K562 (cell line): ENCODE measurements around the gene NUP210. TPM values are rescaled to one million over a fixed set of nuclear protein-coding genes. Genes with fewer than 3 reads are reported as not detected.

Experiments
- CTCFL ChIP-seq: IDR thresholded peaks from 2 replicates; pipeline ENCODE4 v1.6.1; 2011; ENCODE audit warnings: borderline replicate concordance, low read depth, mild to moderate bottlenecking, moderate library complexity, low read length; ENCODE audit not compliant: insufficient read depth, poor library complexity, severe bottlenecking
- RCOR1 ChIP-seq, 2 experiments: IDR thresholded peaks; 2 replicates each; pipeline ENCODE4 v1.6.1; 2012; ENCODE audit warnings: low read depth in 2 of 2, low read length in 2 of 2, borderline replicate concordance in 1 of 2, improper control_type of control experiment in 1 of 2
- SMARCA4 ChIP-seq: fragments of 450-650 bp; IDR thresholded peaks from 2 replicates; pipeline ENCODE4 v1.6.1; 2016
- SUPT5H ChIP-seq: fragments of 450-650 bp; IDR thresholded peaks from 2 replicates; pipeline ENCODE4 v1.6.1; 2016
- YY1 ChIP-seq, 3 experiments: IDR thresholded peaks; 2 replicates each; pipeline ENCODE4 v1.6.1; 2011; ENCODE audit warnings: low read length in 2 of 3, mild to moderate bottlenecking in 2 of 3, moderate library complexity in 2 of 3, borderline replicate concordance in 1 of 3, control low read depth in 1 of 3, low read depth in 1 of 3; ENCODE audit not compliant: insufficient read depth in 3 of 3, insufficient replicate concordance in 2 of 3, control insufficient read depth in 1 of 3, insufficient read length in 1 of 3; ENCODE audit errors: extremely low read depth in 1 of 3
- ZC3H4 ChIP-seq: sonication (generic); formaldehyde crosslinking; IDR thresholded peaks from 2 replicates; pipeline ENCODE4 v1.9.0; 2021; ENCODE audit warnings: missing genetic modification reagents, borderline replicate concordance
- ZNF282 ChIP-seq: sonication (generic); formaldehyde crosslinking; IDR thresholded peaks from 2 replicates; pipeline ENCODE4 v1.8.1; 2023; ENCODE audit warnings: missing genetic modification reagents
- polyA plus RNA-seq, 8 experiments: library from polyadenylated mRNA; depleted of rRNA in 4 of 8; stranded (reverse) in 5 of 8; unstranded in 3 of 8; fragments of >200 nt; fragmentation: Nextera tagmentation in 2 of 8; fragmentation: Illumina TruSeq in 1 of 8; extraction: Ambion mirVana in 2 of 8; extraction: Trizol in 1 of 8; gene quantifications; 2 replicates each; pipeline versions ENCODE4 v1.2.1 to v1.2.3, GENCODE V29; 2011 to 2014; ENCODE audit warnings: inconsistent platforms in 1 of 8, missing spikeins in 1 of 8
- total RNA-seq, 7 experiments: library from RNA; depleted of rRNA in 6 of 7; stranded (reverse); fragments of >200 nt in 6 of 7; fragmentation: Illumina TruSeq in 2 of 7; extraction: Trizol in 2 of 7; gene quantifications; 2 replicates each; pipeline versions ENCODE4 v1.2.1 to v1.2.3, GENCODE V29; 2011 to 2021; ENCODE audit warnings: low replicate concordance in 1 of 7
- TF ChIP-seq, protein P1 (sequence below): sonication (generic); formaldehyde crosslinking; IDR thresholded peaks from 2 replicates; pipeline ENCODE4 v1.8.0; 2022; ENCODE audit warnings: missing genetic modification reagents, mild to moderate bottlenecking, moderate library complexity, borderline replicate concordance

The NUP210 gene
- total and polyA plus RNA-seq, 9 of the 15 experiments (the other 6 are each of a cell fraction or from before 2014, with no cell fraction given) = 1.2 to 138 (median 44.0) TPM

- TF ChIP-seq YY1 (IDR thresholded peaks at IDR 0.05; ENCODE audit: borderline replicate concordance in 1 of 3, control insufficient read depth in 1 of 3, extremely low read depth in 1 of 3, insufficient read depth in 3 of 3, insufficient read length in 1 of 3, insufficient replicate concordance in 2 of 3, low read depth in 1 of 3, low read length in 2 of 3) = peak in 1 of 3 experiments; percentile 29
- TF ChIP-seq CTCFL = peak; percentile 56
- TF ChIP-seq RCOR1 (IDR thresholded peaks at IDR 0.05; ENCODE audit: borderline replicate concordance in 1 of 2, low read depth in 2 of 2, low read length in 2 of 2) = peak in 1 of 2 experiments; percentile 76; a peak in 2 of 4 replicates
- TF ChIP-seq ZNF282 = 0 out of 2 replicates have a peak, but pooled peaks have one; percentile 57
- 0 out of 2 replicates have a peak, but pooled peaks have one; percentile 7 for TF ChIP-seq SUPT5H
- TF ChIP-seq SMARCA4 = 0 out of 2 replicates have a peak, but pooled peaks have one; percentile 25
- TF ChIP-seq ZC3H4 (CRISPR knock-in tag) = 0 out of 2 replicates have a peak, but pooled peaks have one; percentile 43
- TF ChIP-seq, protein P1, sequence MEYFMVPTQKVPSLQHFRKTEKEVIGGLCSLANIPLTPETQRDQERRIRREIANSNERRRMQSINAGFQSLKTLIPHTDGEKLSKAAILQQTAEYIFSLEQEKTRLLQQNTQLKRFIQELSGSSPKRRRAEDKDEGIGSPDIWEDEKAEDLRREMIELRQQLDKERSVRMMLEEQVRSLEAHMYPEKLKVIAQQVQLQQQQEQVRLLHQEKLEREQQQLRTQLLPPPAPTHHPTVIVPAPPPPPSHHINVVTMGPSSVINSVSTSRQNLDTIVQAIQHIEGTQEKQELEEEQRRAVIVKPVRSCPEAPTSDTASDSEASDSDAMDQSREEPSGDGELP (CRISPR knock-in tag) = peak; percentile 20; the same call in 1 of the 2 replicates
Measured at GRCh38 chr3:13415997-13416793, 3.9 kb downstream of the NUP210 start (continued).
